HG03108 (cell line): Measurements from ENCODE around the gene CLCN3.
"Not testable (repeated sequence)": the region's sequence is repeated elsewhere in the genome, so short reads cannot be mapped to it uniquely, and the experiment has no call there.

Source experiments
- ATAC-seq: cut with Tn5 transposase; IDR thresholded peaks from one replicate; pipeline ENCODE4 v1.9.1; 2021; ENCODE audit warnings: moderate library complexity; ENCODE audit not compliant: unreplicated experiment

Gene CLCN3

DNA sequence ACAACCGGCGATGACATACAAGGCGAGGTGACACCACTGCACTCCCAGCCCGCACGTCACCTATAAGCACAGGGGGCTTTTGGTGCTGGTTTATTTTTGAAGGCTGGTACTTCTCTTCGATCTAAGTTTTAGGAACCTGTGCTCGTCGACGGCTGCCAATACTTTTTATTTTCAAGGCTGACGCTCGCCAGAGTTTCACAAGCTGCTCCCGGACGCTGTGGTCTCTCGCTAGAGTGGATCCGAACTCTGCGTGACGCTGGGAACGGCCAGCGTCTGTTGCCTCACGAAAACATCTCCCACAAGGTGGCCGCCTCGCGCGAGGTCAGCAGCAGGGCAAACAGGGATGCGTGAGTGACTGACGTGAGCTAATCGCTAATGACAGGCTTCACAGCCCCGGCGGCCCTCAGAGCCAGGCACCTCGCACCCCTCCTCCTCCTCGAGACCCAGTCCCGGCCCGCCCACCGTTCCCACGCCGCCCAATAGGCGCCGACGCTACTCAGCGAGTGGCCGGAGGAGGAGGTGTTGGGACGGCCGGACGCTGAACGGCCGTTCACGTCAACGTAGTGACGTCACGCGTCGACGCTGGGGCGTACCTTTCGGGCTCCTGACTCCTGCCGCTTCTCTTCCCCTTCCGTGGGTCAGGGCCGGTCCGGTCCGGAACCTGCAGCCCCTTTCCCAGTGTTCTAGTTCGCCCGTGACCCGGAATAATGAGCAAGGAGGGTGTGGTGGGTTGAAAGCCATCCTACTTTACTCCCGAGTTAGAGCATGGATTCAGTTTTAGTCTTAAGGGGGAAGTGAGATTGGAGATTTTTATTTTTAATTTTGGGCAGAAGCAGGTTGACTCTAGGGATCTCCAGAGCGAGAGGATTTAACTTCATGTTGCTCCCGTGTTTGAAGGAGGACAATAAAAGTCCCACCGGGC, at the start of gene CLCN3:
TSS of gene CLCN3 (plus strand) at position 621 of the 922 bp plus-strand sequence. CDS start 15,351 bp downstream, outside the sequence.
- ATAC-seq = peak; percentile 91

DNA sequence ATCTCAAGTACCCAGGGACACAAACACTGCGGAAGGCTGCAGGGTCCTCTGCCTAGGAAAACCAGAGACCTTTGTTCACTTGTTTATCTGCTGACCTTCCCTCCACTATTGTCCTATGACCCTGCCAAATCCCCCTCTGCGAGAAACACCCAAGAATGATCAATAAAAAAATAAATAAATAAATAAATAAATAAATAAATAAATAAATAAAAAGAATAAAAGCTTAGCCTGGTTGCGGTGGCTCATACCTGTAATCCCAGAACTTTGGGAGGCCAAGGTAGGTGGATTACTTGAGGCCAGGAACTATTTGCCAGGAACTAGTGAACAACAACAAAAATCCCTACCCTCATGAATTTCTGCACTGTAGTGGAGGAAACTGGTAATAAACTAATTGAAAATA, 49.4 kb upstream of the CLCN3 start:
- ATAC-seq = not testable (repeated sequence)

DNA sequence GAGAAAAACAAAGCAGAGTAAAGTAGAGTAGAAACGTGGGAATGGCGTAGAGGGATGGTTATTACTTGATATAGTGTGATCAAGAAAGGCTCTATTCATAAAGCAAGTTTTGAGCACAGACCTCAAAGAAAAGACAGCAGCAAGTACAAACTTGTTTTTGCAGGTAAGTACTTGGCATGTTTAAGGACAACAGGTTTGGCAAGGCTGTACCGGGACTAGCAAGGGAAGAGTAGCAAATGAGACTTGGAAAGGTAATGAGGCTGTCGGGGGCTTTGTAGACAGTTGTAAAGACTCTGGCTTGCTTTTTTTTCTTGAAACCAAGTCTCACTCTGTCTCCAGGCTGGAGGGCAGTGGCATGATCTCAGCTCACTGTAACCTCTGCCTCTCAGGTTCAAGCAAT, 48.9 kb upstream of the CLCN3 start:
- no peak for ATAC-seq

DNA sequence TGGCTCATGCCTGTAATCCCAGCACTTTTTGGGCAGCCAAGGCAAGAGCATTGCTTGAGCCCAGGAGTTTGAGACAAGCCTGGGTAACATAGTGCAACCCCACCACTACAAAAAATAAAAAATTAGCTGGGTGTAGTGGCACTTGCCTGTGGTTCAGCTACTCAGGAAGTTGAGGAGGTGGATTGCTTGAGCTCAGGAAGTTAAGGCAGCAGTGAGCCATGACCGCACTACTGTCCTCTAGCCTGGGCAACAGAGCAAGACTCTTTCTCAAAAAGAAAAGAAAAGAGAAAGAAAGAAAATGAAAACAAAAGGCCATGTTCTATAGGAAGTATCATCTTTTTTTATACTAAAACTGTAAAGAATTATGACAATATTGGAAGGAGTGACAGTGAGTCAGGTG, 46.5 kb upstream of the CLCN3 start:
- ATAC-seq = no peak

DNA sequence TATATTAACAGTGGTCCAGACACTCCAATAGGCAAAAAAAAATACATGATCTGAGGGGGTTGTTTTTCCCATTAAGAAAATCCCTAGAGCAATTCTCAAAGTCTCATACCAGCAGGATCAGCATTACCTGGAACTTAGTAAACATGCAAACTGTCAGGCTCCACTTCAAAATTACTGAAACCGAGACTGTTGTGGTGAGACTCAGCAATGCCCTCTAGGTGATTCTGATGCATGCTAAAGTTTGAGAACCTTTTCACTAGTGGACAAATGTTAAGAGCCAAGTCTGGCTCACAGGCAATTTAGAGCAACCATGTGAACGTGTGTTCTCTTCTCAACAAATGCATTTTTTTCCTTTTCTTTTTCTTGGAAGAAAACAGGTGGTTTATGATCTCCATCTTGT, 38.2 kb upstream of the CLCN3 start:
- peak; percentile 89 for ATAC-seq

DNA sequence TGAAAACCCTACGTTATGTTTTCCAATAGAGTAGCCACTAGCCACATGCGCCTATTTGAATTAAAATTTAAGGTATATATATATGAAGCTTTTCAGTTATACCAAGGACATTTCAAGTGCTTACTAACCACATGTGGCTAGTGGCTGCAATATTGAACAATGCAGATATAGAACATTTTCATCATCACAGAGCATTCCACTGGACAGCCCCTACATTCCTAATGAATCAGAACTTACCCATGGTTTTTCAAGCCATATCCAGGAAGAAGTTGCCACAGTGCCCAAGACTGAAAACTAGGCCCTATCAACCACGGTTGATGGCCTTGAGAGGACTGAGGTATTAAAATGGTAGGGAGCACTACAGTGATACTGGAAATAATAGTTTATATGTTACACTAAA, 37.7 kb upstream of the CLCN3 start:
- ATAC-seq = no peak

DNA sequence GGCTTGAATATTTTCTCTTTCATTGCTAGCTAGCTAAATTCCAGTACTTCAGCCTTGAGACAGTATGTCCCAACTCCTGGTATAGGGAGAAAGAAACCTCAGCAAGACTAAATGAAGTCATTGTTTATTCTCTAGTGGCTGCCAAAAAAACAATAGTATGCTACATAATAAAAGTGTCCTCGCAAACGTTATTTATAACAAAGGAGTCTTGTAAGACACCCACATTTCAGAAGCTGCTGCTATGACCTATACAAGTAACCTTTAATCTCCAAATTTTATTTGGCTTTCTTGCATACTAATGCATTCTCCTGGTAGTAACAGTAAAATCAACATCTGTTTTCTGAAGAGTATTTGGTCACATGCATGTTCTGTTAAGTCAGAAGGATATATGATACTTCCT, 36.8 kb upstream of the CLCN3 start:
- no peak for ATAC-seq

DNA sequence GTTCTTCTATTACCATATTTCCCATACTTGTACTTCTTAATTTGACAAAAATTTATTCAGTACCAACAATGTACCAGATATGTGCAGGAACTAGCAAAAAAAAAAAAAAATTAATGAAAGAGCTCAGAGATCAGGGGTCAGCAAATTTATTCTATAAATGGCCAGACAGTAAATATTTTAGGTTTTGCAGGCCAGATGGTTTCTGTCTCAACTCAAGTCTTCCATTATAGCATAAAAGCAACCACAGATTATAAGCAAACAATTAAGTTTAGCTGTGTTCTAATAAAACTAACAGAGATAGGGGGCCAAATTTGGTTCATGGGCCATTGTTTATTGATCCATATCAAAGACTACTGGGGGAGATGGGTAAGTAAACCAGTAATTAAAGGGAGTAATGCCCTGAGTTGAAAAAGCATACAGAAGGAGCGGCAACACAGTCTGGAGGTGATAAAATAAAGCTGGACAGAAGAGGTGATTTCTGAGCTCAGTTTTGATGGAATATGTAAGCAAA, 27.3 kb upstream of the CLCN3 start:
- ATAC-seq = no peak

DNA sequence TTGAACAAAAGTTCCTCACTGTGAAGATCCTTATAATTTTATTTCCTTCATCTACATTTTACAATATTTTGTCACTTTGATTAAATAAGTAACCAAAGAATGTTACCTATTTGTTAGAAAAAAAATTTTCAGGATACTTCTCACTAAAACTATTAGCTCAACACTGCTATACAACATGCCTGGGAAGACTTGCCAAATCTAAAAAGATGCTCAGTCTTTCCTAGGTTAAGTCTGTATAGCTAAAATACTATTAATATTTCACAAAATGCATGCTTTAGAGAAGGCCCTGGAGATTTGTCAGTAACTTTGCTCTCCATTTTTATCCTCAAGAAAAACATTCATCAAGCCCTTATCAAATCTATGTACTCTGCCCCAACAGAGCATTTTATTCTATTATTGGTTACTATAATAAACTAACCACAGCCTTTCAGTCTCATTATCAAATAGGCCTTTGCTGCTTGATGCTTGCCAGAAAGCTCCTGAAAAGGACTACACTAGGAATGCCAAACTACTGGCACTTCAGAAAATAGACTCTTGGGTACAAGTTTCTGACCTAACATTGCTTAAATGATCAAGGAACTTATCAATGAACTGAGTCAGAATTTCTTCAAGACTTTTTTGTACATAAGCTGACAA, 25.7 kb upstream of the CLCN3 start:
- ATAC-seq = no peak

DNA sequence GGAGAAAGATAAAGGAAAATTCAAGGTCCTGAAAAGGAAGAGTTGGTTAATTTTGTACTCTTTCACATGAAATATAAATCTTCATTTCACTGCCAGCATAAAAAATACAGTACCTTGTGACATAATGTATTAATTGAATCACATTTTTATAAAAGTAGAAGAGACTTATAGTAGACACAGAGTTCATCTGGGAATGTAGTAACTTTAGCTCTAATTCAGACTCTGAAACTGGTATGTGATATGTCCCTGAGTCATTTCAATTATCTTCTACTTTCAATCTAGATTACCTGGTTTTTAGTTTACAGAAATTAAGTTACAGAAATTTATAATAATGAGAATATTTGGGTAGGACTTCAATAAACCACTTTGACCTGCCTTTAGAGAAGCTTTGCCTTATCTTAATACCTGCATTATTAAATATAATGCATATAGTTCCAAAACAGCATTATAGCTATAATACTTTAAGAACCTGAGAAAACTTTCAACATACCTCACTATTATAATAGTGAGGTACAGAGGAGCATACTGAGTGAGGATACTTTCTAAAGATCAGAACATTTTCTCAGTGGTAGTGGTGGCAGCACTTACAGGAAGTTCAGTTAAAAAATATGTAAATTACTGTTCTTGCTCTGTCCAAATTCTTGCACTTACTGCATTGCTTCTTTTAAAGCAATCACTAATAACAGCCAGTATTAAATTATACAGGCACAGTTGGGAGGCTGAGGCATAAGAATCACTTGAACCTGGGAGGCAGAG, 19.2 kb upstream of the CLCN3 start:
- ATAC-seq = no peak

DNA sequence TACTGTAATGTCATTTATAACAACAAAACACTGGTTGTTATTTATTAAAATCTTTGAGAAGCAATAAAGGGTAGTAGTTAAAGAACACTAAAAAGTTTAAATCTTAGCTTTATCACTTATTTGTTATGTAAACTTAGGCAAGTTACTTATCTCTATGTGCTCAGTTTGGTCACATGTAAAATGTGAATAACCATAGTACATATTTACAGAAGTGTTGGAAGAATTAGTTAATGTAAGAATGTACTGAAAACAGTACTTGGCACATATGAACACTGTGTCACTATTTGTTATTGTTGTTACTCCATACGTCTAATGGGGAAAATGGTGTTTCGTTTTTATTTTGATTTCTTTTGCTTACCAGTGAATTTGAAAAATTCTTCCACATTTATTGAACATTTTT, 17.1 kb upstream of the CLCN3 start:
- ATAC-seq = no peak

DNA sequence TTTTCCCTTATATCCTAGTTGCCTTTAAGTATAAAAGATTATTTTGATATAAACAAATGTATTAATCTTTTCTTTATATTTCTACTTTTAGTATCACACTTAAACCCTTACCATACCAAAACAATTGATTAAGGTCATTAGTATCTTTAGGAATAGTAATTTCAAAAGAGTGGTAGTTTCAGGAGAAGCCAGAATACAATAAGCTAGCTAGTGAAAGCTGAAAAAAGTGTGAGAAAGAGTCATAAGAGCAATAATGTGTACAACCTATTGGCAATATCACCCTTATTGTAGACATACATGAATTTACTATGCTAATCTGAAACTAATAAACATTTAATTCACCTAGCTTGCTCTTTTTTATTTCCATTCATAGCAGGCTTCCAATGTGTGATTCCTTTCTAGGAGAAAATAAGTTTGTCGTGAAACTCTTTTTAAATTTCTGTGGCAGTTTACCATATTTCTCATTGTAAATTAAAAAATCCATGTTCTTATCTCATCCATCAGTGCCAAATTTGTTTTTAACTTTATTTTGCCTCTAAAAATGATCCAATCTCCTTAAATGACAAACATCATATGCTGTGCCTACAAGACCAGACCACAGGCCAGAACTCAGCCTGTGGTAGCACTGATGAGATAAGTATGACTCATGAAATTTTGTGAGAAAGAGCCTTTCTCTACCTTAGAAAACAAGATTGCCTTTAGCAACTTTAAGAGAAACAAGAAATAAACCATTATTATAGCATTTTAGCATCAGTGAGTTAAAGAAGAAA, 16.1 kb upstream of the CLCN3 start:
- peak; percentile 60 for ATAC-seq

DNA sequence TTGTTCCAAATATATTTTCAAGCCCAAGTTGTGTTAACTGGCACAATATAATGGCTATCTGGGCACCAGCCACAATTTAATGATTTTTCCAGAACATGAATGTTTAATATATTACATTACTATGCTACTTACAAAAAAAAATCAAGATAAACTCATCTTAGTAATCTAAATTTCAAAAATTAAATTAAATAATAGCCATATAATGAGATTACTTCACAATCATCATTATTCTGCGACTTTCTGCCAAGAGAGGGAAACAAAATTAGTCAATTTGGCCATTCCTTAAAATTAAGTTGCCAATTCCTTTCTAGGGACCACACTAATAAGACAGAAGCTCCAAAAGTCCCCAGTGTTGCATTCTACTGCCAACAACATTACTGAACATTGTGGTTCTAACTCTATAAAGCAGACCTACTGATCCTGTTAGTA, 15.5 kb upstream of the CLCN3 start:
- ATAC-seq = no peak

DNA sequence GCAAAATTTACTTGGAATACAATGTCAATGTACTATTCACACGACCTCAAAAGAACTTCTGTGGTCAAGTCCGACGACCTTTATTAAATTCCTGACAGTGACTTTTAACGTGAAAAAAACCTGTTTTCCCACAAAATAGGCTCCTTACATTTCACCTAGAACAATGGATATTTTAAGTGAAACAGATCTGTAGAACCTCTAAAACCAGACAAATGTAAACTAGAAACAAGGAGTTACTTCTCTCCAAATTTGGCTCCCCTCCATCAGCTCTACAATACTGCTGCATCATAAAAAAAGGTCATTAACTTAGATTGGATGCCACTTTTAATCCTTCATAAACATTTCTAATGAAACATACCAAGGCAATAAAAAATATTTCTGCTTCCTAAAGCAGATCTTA, 9.2 kb upstream of the CLCN3 start:
- ATAC-seq = no peak

DNA sequence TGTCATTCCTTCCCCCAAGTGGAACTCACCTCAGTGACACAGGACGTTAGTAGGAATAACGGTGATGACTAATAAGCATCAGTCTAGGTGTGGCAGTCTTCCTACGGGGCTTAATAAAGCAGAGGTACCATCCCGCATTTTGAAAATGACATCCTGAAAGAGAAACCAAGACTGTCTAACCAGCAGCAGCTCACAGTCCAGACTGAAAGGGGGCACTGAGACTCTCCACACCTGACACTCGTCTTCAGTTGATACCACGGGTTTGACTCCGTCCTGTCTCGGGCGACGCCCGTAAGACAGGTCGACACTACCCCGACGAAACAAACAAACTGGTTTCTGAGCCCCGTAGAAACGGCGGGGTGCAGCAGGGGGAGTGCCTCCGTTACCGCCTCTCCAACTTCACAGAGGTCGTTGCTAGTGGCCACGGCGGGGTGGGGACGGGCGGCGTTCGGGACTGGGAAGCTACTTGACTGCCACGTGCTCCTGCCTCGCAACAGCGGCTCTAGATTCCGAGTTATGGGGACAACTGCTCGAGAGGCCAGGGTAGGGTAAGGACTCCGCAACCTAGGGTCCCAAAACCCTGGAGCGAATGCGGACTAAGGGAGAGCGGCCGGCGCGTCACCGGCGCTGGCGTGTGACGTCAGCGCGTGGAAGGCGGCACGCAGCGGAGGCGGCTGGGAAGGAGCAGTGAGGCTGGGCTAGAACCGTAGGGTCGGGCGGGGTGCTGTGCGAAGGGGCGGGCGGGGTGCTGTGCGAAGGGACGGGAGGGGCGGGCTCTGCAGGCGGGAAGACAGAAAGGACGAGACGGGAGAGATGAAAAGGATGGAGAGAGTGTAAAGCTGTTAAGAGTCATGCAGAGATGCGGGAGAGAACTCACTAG, 8.1 kb upstream of the CLCN3 start, which contains the start of gene NEK1:
TSS of gene NEK1 (minus strand) at position 593 of the 880 bp plus-strand sequence. CDS start 9,953 bp downstream, outside the sequence.
- ATAC-seq = peak; percentile 93

DNA sequence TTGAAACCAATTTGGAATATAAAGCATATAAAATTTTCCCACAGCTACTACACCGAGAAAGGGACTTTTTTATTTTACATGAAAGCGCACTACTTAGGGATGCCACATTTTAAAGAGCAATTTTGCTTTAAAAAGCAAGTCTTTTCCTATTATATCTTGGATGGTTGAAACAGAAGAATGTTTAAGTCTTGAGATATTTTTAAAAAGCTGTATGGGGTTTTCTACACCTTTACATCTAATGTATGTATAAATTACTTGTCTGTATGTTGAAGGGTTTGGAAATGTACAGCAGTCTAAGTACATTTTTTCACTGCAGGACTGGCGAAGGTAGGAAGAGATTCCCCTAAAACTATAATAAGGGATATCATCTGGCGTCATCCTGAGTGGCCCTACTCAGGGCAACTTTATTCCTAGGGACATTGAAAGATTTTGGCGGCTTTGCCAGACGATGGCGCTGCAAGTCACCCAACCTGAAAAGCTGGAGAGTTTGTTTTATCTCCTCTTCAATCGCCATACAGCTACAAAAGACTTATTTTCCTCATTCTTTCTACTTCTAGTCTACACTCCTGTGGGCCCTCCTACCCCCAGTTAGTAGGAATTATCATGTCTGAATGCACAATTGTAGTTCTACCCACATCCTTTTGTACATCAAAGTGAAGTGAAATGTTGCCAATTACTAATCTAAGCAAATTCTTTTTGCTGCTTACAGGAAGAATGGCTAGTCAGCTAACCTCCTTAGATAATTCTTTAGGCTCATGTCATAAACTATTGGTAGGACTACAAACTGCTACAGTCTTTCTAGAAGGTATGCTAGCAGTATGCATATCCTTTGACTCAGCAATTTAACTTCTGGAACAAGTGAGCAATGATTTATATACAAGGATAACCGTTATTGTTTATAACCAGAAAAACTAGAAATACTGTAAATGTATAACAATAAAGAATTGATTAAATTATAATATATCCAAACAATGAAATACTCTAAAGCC, 7.2 kb upstream of the CLCN3 start:
- peak; percentile 35 for ATAC-seq

DNA sequence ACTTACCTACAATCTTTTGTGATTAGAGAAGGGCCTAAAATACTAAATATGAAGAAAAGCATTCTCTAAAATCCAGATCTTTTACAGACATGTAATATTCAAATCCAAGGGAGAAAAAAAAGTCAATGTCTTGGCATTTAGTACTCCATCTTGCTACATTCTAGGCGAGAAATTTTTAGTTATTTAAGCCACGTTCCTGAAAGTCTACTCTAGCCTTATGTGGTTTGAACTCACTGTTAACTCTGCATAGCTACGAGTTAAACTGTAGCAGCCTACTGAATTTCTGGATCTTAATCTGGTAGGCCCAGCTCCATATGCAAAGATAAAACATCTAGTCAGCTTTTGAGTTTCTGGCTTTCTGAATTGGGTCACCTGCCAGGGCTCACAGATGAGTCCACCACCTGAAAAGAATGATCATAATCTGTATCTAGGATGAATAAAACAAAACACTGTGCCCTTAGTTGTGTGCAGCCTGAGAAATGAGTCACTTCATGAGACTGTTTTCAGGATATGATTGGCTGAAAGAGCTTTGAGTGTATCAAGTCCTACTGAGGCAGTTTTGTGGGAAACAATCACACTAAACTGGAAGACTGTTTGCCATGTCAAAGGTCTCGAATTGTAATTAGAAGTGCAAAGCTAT, 4.8 kb upstream of the CLCN3 start:
- no peak for ATAC-seq

DNA sequence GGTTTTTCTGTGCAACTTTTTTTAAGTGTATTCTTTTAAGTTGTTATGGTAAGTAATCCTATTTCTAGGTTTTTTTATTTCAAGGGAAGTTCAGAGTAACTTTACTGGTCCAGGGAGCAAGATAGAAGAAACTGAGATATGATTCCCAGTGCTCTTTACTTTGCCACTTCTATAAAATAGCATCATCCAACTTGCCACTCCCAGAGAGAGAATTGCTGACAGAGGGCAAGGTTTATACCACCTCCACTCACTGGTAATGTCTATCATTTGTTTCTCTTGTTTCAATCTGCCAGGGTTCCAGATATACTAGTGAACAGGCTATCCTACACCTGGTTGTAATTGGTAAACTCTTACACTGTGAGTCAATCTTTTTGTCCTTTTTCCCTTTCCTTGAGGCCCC, 3.5 kb upstream of the CLCN3 start:
- ATAC-seq = no peak
